Raji (cell line): ENCODE data around the gene ATP8A1.

Source experiments
- POLR2A ChIP-seq: IDR thresholded peaks from 2 replicates; pipeline ENCODE4 v1.6.1; 2011; ENCODE audit warnings: low read depth, low read length, control low read depth; ENCODE audit not compliant: insufficient read depth

The ATP8A1 gene

DNA sequence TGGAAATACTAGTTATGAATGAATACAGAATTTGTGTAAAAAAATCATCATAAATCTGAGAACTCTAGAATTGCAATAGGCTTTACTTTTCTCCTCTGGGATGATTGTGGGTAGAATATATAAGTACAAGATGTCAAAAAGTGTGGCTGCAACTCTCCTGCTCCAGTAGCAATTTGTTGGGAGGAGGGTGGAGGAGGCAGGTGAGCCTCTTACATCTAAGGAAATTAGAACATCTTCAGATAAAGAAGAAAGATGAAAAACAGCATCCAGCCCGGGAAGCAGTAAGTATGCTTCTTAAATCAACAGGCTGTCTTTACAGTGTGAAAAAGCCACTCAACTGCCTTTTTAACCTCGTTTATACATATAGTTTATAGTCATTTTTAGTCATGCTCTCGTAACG is 83.7 kb downstream of the ATP8A1 start:
- no peak for TF ChIP-seq POLR2A

GRCh38 chr4:42570221-42570620 is 86.7 kb downstream of the ATP8A1 start:
- no peak for TF ChIP-seq POLR2A

DNA sequence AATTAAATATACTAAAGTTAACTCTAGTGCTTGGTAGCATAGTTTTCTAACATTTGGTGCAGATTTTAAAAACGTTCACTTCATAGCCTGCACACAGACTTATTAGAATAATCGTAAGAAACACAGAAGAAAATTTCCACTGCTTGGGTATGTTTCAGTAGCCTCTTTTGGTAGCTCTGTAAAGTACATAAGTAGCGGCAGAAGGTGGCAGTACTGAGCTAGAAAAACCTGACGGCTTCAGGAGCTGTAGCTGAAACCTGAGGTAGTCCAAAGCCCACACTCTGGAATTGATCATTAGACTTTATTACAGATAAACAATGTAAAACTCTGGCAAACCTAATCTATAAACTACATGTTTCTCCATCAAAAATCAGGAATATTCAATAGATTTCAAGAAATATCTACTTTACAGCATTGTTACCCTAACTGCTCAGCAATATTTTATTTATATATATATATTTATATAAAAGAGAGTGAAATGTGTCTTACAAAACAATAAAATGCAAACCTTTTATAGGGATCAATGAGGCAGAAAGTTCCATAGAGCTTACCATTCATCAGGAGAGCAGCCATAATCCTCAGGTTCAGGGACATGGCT is 88.2 kb downstream of the ATP8A1 start:
- TF ChIP-seq POLR2A, result no peak

GRCh38 chr4:42566835-42567234 is 90.1 kb downstream of the ATP8A1 start:
- no peak for TF ChIP-seq POLR2A

DNA sequence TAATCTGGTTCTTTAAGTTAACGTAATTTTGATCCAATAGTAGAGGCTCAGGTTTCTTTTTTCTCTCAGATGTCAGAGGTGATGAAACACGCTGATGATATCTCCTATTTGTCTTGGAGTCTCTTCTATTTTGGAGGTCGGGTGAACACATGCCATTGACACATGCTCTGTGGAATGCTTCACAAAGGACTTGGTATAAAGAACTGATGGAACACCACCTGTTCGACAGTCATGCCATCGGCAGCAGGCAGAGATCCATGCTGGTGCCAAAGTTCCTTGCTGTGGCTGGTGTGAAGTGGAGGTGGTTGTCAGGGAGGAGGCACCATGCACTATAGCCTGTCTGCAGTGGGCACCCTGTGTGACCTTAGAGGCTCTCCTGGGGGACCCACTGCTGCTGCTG is 94.9 kb downstream of the ATP8A1 start:
- no peak for TF ChIP-seq POLR2A

DNA sequence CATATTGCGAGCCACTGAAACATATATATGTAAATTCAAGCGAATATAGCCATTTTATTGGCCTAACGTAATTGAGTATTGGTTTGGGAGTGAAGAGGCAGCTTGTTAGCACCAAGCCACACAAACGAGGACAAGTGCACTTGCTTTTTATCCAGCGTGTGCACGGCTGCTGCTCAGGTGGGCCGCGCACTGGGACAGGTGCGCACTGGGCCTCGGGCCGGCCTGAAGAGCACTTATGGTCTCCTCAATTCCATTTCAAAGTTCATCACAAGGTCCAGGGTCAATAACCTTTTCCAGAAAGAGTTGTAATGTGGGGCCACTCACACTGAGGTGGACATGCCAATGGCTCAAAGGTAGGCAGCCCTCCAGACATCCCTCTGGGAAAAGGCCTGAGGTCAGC is 95.9 kb downstream of the ATP8A1 start:
- TF ChIP-seq POLR2A, result no peak

DNA sequence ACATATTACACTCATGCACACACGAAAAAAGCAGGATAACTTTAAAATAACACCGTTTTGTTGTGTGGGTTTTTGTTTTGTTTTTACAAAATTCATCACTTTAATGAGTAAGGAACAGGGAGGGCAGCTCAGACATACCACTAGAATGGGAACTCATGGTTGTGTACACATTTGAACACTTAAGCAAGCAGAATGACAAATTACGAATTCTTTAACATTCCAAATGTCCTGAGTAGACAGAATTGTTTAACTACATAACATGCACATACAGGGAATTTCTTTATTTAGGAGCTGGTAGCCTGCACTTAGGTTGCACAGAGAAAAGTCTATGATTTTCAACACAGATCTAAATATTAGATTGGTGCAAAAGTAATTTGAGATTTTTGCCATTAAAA is 96.4 kb downstream of the ATP8A1 start:
- no peak for TF ChIP-seq POLR2A

DNA sequence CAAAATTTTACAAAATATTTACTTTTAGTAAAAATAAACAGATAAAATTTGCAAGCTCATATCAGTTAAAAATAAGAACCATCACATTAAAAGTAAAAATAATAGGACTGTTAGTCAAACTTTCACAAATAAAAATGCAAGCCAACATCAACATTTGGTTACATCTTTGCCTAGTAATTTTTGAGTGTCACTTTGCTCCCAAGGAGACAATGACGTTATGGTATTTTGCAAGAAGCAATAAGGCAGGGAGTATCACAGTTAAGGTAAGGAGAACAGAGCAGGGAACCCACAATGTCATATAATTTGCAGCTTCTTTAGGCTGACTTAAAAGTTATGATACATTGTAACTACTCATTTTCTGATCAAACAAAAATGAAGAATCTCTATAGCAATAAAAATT is 98.7 kb downstream of the ATP8A1 start:
- TF ChIP-seq POLR2A, result no peak

GRCh38 chr4:42555828-42556227 is 101.1 kb downstream of the ATP8A1 start:
- no peak for TF ChIP-seq POLR2A

DNA sequence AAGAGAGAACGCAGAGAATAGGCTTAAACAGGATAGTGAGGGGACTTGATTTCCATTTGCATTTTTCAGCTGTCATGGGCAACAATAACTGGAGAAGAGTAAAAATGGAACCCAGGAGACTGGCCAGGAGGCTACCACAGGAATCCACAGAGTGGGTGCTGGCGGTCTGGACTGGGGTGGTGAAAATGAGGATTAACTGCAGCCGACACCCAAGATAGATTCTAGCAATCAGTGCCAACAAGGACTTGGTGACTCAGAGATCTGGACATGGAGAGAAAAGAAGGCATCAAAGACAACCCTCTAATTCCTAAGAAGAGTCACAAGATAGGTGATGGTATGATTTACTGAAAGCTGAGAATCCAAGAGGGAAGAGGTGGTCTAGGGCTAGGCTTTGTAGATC is 102.8 kb downstream of the ATP8A1 start:
- TF ChIP-seq POLR2A, result no peak

- TF ChIP-seq POLR2A, result no peak
Observed at GRCh38 chr4:42549896-42550295, 107.0 kb downstream of the ATP8A1 start.

DNA sequence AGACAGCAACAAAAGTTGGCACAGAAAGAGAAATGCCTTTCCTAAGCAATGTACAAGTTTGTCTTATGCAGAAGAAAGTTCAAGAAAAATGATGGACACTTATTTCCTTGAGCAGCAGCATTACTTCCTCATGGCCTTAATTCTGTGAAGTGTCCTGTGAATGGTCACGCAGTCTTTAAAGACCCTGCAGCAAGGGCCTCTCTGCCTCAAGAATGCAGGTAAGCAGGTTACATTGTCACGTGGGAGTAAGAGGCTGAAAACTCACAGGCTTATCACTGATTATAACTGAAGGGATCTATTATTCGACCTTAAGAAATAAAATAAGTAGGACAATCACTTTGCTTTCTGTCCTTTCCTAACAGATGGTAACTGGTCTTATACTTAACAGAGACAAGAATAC is 109.1 kb downstream of the ATP8A1 start:
- TF ChIP-seq POLR2A, result no peak

DNA sequence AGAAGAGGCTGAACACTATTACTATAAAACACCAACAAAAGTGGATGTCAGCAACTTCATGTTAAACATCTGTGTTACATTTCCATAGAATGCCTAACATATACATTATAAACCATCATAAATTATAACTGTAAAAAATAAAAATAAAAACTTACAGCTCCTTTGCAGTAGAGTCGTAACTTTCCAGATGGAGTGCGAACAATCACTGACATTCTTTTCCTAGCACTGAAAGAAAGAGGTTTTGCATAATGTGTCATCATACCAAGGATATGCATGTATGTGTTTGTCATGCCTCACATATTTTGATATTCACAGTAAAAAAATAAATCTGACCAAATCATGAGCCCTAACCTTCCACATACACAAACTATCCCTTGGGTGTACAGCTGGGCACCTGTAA is 113.1 kb downstream of the ATP8A1 start:
- TF ChIP-seq POLR2A, result no peak

GRCh38 chr4:42543126-42543525 is 113.8 kb downstream of the ATP8A1 start:
- TF ChIP-seq POLR2A, result no peak

DNA sequence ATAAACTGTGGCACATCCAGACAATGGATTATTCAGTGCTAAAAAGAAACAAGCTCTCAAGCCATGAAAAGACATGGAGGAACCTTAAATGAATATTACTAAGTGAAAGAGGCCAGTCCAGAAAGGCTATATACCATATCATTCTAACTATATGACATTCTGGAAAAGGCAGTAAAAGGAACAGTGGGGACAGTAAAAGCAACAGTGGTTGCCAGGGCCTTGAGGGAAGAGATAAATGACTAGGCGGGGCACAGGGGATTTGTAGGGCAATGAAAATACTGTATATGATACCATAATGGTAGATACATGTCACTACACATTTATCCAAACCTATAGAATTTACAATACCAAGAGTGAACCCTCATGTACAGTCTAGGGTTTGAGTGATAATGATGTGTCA is 115.3 kb downstream of the ATP8A1 start:
- no peak for TF ChIP-seq POLR2A

DNA sequence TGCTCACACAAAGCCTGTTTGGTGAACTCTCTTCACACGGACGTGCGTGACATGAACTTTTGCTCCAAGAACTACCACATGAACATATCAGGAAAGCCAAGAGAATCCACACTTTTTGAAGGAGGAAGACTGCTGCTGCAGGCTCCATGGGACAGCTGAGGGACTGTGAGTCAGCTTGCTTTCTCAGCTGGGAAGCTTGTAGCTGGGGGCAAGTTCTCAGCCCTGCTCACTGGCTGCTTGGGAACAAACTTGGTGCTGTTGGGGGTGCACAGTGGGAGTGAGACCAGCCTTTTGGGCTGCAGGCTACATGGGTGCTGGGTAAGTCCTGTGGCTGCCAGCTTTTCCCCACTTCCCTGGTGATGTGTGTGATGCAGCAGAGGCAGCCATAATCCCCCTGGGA is 123.9 kb downstream of the ATP8A1 start:
- no peak for TF ChIP-seq POLR2A

GRCh38 chr4:42531341-42532030 is 125.4 kb downstream of the ATP8A1 start:
- no peak for TF ChIP-seq POLR2A
